ENCODE measurements around the gene PLD3. TPM values are rescaled to one million over a fixed set of nuclear protein-coding genes. Genes with fewer than 3 reads are reported as not detected.

Gene PLD3
- total RNA-seq, 1 experiment from 2014 or later, result 95.4 TPM

GRCh38 chr19:40416918-40417642 lies 68.6 kb downstream of the PLD3 start:
- Histone ChIP-seq H3K4me1 (ENCODE audit: insufficient read depth, low read length) (peaks cover 9% of the 10 kb centered on the region), H3K9me3 (ENCODE audit: low read length) (no peaks in the 10 kb centered on the region), H3F3A (ENCODE audit: low read length, unreplicated experiment) (no peaks in the 10 kb centered on the region), H3K4me3 (ENCODE audit: low read length) (no peak overlapping the region), H2AFZ (ENCODE audit: low read length) (no peak overlapping the region), H3K79me2 (ENCODE audit: low read length) (0 out of 2 replicates have a peak, but pooled peaks cover under 1% of the 10 kb centered on the region), H3K9me2 (replicated peaks; ENCODE audit: low read length) (no peaks in the 10 kb centered on the region), H3K36me3 (ENCODE audit: low read depth, low read length) (no peaks in the 10 kb centered on the region), H3K4me2 (ENCODE audit: low read length) (no peak overlapping the region), H4K20me1 (ENCODE audit: low read length) (no peaks in the 10 kb centered on the region), H3K27ac (ENCODE audit: low read length) (no peak overlapping the region), H3K9ac (ENCODE audit: low read length) (no peak overlapping the region), H3K27me3 (ENCODE audit: low read length) (no peaks in the 10 kb centered on the region)
- no peak for ATAC-seq
- CTCF ChIA-PET, result interaction anchor here (0.6 kb wide), 1 partner anchor 16 kb away, joined by 3 read pairs; no protein-coding TSS in a partner anchor
- no peak for TF ChIP-seq EZH2phosphoT487 (IDR thresholded peaks at IDR 0.05; ENCODE audit: borderline replicate concordance, low read length)
- no peak for TF ChIP-seq EZH2 (IDR thresholded peaks at IDR 0.05; ENCODE audit: low read length, unreplicated experiment)
- TF ChIP-seq CTCF (conservative IDR thresholded peaks at IDR 0.05; ENCODE audit: low read depth, low read length), result no peak
- intact Hi-C loops (cut with micrococcal nuclease), result no loop called here
- BruUV-seq (replicated peaks), result no TSS peak
- POLR2A ChIA-PET (ENCODE audit: unreplicated experiment), result no interaction called here
- peak; percentile 20 for DNase-seq

DNA sequence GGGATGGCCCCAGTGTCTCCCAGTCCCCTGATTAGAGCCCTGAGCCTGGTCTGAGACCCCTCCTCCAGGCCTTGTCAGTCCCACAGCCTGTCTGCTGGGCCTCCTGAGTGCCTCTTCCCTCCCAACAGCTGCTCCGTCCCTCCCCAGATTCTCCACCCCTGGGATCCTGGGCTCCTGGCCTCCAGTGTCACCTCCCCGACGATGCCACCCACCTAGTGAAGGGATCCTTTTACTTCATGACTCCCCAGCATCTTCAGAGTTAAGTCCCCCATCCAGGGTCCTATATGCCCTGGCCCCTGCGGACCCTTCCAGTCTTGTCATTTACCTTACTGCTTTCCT lies 69.1 kb downstream of the PLD3 start:
- no TSS peak for BruUV-seq (replicated peaks)
- intact Hi-C loops (cut with micrococcal nuclease), result no loop called here
- CTCF ChIA-PET, result no interaction called here

More for the DNA sequence above, 69.1 kb downstream of the PLD3 start:
- peaks cover 10% of the 10 kb centered on the region for H3K4me1 ChIP-seq (ENCODE audit: insufficient read depth, low read length)
- H3K27me3 ChIP-seq (ENCODE audit: low read length), result no peaks in the 10 kb centered on the region
- ATAC-seq, result no peak
- H3K9me3 ChIP-seq (ENCODE audit: low read length), result no peaks in the 10 kb centered on the region
- 0 out of 2 replicates have a peak, but pooled peaks cover 5% of the 10 kb centered on the region for H3K36me3 ChIP-seq (ENCODE audit: low read depth, low read length)
- no peaks in the 10 kb centered on the region for H3K9me2 ChIP-seq (replicated peaks; ENCODE audit: low read length)
- no peak overlapping the region for H3K4me2 ChIP-seq (ENCODE audit: low read length)
- DNase-seq, result no peak
- H3K9ac ChIP-seq (ENCODE audit: low read length), result no peak overlapping the region
- no peaks in the 10 kb centered on the region for H3F3A ChIP-seq (ENCODE audit: low read length, unreplicated experiment)
- H3K79me2 ChIP-seq (ENCODE audit: low read length), result peaks cover 5% of the 10 kb centered on the region
- H3K27ac ChIP-seq (ENCODE audit: low read length), result no peak overlapping the region
- H4K20me1 ChIP-seq (ENCODE audit: low read length), result no peaks in the 10 kb centered on the region
- H2AFZ ChIP-seq (ENCODE audit: low read length), result no peak overlapping the region
- no peak for TF ChIP-seq EZH2phosphoT487 (IDR thresholded peaks at IDR 0.05; ENCODE audit: borderline replicate concordance, low read length)
- no peak for TF ChIP-seq EZH2 (IDR thresholded peaks at IDR 0.05; ENCODE audit: low read length, unreplicated experiment)
- no peak for TF ChIP-seq CTCF (conservative IDR thresholded peaks at IDR 0.05; ENCODE audit: low read depth, low read length)
- POLR2A ChIA-PET (ENCODE audit: unreplicated experiment), result no interaction called here
- H3K4me3 ChIP-seq (ENCODE audit: low read length), result no peak overlapping the region
